GM04504 (cell line): ENCODE measurements around the gene FAM78A.
"Not testable (repeated sequence)": the region's sequence is repeated elsewhere in the genome, so short reads cannot be mapped to it uniquely, and the experiment has no call there.

ENCODE experiments used
- DNase-seq: peaks from one replicate; pipeline ENCODE4 v3.0.0-alpha.2; 2012; ENCODE audit warnings: low read depth

The FAM78A gene

DNA sequence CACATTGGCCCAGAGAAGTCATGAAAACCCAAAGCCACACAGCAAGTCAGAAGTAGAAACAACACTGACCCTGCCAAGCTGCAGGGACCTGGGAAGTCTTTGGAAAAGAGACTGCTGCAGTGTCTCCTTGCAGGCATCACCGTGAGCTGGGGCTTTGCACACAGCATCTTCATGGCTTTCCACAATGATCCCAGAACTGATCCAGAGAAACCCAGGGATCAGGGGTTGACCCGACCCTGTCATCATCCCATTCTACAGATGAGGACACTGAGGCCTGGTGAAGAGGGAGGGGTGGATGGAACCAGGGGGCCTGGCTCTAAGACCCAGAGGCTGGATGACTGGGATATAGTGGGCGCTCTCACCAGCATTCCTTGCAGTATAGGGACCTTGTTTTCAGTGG, 4.3 kb upstream of the FAM78A start:
- DNase-seq = no peak

DNA sequence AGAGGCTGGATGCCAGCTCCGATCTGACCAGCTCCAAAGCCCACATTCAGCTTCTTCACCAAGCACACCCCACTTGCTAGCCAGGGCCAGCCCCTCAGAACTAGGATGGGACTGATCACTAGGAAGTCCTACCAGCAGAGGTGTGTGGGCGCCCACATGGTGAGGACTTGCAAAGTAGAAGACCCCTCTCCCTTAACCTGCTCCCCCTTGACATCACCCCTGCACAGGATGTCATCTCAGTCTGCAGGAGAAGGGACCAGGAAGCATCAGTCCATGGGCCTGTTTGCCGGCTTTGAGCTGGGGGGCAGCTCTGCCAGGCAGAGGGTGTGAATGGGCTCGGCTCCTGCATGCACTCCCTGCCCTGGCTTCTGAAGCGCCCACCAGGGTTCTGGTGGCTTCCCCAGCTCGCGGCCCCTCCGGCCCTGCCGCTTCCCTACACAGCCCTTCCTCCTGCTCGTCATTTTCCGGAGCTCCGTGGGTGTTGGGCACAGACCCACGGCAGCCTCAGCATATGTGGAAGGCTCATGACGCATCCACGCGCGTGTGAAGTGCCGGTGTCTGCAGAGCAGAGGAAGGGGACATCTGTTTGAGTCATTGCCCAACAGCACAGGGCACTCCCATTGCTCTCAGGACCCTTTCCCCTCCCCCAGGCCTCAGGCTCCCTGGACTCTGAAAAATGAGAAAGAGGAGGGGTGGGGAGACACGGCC, 3.7 kb upstream of the FAM78A start:
- DNase-seq = no peak

DNA sequence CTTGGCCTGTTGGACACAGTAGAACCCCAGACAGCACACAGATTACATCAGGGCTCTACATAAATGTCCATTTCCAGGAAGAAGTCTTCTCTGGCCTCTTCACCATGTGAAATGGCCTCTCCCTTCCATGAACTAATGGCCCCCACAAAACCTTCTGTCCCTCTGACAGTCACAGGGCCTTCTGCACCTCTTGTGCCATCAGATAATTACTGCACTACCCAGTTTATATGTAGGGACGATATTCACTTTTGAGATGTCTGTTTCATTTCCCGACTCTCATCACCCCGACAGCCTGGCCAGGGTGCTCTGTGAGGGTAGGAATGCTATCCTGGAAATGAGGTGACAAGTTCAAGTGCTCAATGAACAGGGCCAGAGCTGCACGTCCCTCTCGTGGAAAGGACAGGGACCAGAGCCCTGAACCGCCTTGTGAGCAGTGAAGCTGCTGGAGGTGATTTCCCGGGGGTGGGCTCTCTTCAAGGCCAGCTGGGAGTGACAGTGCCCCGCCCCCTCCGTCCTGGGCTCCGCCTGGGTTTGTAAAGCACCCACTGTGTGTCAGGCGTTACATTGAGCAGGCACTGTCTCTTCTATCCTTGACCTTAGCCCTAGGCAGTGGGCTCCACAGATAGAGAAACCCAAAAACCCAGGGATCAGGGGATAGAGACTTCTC, 3.0 kb upstream of the FAM78A start:
- no peak for DNase-seq

DNA sequence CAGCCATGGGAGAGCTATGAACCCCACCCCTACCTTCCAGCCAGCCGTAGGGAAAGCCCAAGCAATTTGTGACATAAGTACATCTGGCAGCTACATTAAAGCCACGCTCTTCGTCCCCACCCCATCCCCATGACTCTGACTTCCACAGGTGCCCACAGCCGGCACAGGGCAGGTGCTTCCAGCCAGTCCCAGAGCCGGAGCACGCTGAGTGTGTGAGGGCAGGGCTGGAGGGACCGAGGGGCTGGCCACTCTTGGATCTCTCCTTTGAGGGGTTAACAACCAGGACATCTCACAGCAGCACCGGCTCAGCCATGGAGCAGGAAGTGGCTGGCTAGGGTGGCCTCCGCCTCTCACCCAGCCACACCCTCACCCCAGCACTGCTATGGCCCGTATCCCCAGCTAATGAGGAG, 2.4 kb upstream of the FAM78A start:
- DNase-seq = no peak

DNA sequence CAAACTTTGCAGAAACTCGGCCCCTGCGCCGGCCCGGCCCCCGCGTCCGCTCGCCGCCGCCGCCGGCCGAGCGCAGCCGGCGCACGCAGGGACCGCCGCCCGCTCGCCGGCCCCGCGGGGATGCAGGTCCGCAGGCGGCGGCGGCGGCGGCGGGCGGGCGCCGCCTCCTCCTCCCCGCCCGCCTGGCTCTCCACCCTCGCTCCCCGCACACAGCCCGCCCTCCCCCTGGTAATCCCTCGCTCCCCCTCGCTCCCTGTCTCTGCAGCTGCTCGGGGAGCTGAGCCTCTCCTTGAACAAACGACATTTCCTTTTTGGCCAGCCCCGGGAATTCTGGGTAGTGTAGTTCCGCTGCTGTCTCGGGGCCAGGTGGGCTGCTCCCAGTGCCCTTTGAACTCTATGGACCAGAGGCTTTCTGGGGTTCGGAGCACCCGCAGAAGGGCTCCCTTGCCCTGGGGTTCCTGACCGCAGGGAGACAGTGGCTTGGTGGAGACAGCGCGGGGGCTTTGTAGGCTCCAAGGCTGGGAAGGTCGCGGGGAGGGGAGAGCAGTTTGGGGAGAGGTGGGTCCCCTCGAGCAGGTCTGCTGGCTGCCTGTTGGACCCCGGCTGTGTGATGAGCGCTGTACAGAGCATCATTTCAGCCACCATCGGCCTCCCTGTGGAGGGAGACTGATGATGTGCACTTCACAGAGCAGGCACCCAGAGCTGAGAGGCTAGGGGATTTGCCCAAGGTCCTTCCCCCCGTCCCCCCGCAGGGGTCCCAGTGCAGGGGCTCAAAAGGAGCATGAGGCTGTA, 1.8 kb upstream of the FAM78A start:
- DNase-seq = no peak

DNA sequence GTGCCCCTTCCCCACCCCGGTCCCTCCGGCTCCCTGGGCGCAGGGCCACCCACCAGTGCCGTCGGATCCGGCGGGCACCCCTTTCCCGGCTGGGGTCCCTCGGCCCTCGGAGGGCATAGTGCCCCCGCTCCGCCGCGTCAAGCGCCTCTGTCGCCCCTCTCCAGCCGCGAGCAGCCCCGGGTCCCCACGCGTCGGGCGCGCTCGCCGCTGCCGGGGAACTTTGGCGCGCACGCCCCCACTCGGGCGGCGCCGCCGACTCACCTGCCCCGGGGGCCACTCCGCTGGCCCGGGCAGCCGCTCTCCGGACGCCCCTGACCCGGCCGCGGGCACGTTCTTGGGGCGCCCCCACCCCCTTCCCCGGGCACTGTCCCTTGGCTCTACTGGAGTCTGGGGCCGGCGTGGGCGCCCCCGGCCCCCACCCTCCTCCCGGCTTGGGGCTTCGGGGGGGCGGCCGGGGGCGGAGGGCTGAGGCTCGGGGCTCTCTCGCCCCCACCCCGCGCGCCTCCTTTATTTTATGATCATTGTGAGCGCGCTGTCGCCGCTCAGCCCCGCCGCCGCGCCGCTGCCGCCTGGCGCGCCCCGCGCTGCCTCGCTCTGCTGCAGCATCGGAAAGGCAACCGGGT, 1.1 kb upstream of the FAM78A start:
- no peak for DNase-seq

DNA sequence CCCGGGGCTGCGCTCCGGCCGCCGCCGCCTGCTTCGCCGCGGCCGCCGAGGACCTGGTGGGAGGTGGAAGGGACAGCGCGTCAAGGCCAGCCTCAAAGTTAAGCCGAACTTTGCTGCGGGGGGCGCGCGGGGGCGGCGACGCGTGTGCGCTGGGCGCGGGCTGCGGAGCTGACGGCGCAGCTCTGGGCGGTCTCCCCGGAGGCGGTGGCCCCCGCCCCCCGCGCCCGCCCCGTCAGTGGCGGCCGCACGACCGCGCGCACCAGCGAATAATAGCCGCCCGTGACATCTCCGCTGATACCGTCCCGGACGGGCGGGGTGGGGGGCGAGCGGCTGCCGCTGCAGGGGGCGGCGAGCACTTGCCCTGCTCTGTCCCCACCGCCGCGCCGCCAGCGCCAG, 579 bp upstream of the FAM78A start:
- no peak for DNase-seq

DNA sequence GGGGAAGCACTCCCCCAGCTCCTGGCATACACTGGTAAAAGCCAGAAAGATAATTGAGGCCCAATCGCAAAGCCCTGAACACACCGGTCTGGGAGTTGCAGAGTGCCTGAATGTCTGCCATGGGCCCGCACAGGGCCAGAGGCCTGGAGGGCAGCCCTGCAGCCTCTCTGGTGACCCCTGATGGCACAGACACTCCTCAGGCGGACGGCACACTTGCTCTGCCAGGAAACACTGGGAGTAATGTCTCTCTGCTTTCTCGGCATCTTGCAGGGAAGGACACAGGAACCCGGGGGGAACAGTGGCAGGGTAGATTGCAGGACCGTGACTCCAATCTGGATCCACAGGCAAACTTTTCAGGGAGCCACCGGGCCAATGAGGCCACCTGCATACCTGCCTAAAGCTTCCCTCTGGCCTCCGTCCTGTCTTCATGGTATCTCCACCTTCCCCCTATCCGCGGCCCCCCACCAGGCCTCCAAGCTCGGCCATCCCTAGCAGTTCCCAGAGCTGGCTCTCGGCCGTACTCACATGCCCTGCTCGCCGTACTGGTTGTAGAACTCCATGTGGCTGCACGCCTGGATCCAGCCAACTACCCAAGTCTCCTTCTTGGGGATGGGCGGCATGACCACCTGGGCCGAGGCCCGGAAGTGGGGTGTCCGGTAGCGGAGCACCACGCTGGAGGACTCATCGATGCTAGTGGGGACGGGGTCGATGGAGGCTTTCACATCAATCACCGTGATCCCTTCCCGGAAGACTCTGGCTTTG, 797 bp downstream of the FAM78A start:
- no peak for DNase-seq

DNA sequence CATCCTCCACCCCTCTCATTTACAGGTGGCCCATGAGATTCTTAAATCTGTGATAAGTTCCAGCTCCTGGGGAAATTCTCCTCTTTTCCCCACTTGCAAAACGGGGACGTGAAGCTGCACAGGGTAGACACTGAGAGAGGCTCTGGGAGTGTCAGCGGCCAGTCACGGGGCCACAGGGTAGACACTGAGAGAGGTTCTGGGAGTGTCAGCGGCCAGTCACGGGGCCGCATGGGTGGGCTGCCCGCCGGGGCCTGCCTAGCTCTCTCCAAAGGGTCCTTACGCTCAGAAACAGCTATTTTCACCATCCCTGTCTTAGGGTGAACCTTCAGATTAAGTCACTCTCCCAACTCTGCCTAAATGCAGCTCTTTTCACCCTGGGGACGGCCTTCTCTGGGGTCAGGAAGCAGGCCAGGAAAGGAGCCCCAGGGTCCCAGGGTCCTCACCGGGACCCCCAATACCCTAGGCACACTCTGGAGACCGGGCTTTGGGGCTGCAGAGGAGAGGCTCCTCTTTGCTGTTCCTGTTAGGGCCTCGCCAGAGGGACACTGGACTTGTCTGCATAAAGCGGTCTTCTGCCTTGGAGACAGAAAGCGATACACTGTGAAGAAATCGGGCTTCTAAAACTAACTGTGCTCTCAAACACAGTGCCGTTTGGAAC, 1.5 kb downstream of the FAM78A start:
- no peak for DNase-seq

DNA sequence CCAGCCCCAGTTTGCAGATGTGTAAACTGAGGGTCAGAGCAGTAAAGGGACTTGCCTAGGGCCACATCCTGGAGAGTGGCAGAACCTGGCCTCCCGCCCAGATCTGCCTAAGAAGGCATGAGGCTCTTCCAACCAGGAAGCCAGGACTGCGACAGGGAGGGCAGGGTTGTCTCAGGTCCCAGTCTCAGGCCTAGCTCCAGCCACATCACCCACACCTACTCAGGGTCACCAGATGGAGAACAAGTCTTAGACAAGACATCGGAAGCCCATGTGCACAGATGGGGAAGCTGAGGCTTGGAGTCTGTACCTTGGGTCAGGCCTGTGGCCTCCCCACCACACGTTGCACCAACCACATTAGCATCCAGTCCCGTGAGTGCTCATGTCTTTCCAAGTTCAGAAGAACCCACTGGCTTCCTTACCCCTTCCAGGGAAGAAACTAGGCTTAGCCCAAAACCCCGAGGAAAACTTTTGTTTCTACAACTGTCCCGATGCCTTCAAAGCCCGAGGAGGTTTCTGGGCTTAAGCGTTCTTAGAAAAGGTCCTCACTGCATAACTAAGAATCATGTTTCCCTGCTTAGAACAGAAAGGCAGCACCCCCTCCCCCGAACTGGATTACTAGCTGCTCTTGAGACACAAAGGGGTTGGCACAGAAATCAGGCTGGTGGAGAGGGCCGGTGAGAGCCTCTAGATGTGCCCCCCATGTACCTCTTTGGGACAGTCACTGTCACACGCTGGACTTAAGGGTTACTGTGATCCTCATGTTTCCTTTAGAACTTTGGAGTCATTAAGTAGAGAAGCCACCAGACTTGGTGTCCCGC, 2.2 kb downstream of the FAM78A start:
- no peak for DNase-seq

DNA sequence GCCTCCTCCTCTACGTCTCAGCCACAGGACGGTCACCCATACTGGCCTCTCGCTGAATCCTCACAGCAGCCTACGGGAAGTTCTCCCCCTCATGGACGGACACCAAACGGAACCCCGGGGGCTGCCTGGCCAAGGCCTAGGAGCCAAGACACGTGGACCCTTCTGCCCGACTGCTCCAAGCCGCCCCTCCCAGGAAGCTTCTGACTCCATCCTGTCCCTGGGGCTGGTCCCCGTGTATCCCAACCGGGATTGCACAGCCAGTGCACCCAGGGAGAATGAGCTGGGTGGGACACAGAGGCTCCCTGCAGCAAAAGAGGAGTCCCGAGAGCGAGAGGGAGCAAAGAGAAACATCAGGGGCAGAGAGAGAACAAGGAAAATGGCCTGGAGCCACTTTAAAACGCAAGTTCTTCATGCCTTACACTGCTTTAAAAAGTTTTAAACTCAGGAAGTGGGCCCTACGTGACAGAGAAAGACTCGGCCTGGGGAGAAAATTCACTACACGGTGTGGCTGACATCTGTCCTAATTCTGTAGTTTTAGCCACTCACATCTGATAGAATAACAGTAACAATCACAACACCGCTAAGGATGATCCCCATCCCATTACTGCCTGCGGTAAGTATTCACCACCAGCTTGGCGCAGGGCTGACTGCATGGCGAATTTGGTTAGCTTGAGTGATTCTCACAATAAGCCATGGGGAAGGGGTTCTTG, 3.0 kb downstream of the FAM78A start:
- no peak for DNase-seq

DNA sequence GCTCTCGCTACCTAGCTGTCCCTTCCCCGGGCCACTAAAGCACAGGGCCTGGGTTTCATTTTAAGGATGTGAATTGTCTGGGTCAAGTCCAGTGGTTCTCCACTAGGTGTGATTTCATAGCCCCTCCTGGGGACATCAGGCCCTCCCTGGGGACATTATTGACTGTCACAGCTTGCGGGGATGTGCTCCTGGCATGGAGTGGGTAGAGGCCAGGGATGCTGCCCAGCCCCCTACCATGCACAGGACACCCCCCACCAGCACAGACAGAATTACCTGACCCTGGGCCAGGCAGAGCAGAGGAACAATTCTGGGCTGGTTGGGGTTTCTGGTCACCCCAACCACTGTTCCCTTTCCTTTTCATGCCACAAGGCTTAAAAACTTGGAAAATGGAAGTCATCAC, 4.1 kb downstream of the FAM78A start:
- DNase-seq = no peak

DNA sequence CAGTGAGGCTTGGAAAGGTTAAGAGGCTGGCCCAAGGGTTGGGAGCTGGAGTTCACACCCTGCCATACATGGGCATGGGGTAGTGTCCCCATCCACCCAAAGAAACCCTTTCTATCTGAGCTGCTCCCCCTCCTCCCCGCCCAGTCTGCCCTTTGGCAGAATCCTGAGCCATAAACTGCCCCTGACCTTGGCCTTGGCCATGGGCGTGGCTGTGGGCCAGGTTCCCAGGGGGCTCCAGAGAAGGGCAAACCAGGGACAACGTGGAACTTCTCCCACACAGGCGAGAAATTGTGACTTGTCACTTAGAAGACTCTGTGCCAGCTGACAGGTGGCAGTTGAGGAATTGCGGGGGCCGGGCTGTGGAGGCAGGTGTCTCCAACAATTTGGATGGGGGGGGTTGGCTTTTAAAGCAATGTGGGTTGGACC, 4.8 kb downstream of the FAM78A start:
- DNase-seq = no peak

DNA sequence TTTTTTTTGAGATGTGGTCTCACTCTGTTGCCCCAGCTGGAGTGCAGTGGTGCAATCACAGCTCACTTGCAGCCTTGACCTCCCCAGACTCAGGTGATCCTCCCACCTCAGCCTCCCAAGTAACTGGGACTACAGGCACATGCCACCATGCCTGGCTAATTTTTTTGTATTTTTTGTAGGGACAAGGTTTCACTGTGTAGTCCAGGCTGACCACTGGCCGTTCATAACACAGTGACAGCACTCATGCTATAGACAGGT, 5.4 kb downstream of the FAM78A start:
- DNase-seq = not testable (repeated sequence)

DNA sequence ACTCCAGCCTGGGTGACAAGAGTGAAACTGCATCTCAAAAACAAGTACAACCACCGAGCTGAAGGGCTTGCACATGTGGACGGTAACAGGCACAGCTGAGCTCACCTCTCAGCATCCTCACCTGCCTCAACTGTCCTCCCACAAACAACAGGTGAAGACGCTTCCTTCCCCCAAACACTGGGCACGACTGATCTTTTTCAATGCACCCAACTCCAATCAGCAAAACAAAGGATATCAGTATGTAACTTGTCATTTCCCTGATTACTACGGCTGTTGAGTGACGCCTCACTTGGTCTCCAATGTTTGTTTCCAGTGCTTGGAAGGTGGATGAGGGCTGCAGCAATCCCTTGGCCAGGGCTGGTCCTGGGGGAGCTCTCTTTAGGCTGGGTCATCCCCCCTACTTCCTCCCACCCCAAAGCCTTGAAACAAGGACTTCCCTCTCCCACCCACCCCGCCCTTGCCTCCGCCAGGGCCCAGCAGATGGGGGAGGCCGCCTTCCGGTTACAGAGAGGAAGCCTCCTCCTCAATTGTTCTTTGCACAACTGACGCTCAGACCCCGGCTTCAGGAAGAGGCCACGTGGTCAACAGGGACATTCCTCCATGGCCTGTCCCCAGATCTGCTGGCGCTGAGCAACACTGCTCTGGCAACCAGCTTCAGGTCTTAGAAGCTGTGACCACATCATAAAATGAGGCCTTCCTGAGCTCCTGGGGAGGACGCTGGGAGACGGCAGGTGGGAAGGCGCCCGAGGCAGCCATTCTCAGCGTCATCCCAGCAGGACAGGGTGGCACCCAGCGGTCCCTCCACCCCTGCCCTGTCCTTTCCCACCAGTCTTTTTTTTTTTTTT, 5.9 kb downstream of the FAM78A start:
- DNase-seq = no peak

DNA sequence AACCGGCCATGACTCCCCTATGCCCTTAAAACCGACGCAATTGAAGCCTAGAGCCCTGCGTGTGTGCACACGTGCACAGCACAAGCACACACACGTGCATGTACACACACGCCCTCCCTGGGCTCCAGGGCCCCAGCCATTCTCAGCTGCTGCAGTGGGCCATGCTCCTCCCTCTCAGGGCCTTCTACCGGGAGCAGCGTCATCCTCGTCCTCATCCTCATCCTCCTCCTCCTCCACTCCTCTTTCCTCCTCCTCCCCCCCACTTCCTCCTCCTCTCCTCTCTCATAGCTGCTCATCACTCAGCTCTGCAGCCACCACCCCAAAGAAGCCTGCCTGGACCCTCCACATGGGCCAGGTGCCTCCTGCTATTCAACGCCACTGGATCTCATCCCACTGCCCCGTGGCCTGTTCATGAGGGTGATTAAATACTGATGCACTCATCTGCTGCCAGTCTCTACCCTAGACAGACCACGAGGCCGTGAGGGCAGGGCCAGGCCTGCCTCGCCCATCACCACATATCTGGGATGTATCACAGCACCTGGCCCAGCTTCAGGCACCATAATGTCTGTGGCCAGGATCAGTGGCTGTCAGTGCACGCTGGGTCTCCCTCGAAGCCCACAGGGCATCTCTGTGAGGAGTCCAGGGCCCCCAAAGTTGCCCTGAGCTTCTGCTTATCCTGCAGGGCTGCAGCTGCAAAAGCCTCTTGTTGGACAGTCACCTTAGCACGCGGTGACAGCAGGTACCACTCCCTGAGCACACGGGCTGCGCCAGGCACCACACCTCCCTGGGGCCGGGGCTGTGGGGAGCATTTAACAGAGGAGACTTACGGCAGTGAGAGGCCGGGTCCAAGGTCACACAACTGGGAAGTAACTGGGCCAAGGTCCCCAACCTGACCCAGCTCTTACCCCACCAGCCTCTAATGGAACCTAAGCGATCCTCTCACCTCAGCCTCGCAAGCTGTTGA, 9.8 kb downstream of the FAM78A start:
- DNase-seq = no peak

DNA sequence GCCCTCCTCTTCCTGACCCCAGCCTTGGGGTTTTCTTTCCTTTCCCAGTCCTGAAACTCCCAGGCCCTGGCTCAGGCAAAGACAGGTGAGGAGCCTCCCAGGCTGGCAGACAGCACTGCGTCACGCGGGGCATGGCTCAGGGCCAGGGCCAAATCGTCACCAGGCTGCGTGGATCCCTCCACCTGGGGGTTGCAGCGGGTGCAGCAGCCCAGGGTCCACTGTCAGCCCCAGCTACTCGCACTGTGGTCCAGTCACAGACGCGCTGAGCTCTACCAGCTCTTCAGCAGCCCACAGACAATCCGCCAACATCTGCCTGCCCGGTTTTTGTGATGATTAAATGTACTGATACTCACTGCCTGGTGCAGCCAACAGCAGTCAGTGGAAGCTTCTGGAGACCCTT, 12.1 kb downstream of the FAM78A start:
- no peak for DNase-seq

DNA sequence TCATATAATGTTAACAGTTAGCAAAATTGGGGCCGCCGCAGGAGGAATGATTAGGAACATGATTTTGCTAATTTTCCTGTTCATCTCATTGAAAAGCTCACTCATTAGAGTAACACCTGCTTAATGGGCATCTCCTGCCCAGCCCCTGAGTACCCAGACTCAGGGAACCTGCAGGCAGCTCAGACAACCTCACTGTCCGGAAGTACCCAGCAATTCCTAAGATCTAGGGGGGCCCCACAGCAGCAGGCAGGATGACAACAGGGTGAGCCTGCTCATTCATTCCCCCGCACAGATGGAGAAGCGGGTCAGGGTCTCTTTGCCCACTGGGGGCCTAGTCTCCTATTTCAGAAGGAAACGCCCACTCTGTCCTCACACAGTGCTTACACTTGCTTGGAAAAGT, 12.6 kb downstream of the FAM78A start:
- DNase-seq = no peak
